ENCODE measurements around the gene MMP23B. TPM values are rescaled to one million over a fixed set of nuclear protein-coding genes. Genes with fewer than 3 reads are reported as not detected.

The MMP23B gene
- 18.3 to 71.4 TPM (median 68.7 TPM) in 3 replicates for total RNA-seq
- long read RNA-seq, transcript MMP23B-202 (7 exons, 1,309 nt) = minor isoform, 22 of 83 reads
- long read RNA-seq, transcript MMP23B-201 (8 exons, 1,326 nt) = major isoform, 30 of 83 reads
- long read RNA-seq, partial matches to known transcripts = 6 of 83 reads
- long read RNA-seq, other reads (novel, unspliced or antisense) = 24 of 83 reads

GRCh38 chr1:1631782-1632420 lies at the start of gene MMP23B:
Gene MMP23B, plus strand, starts transcription at chr1:1632173. Its CDS starts 46 bp downstream, at chr1:1632219.
- DNase-seq (ENCODE audit: low spot score) = peak; percentile 77
- peaks cover 2% of the 10 kb centered on the region for H3K36me3 Mint-ChIP-seq (ENCODE audit: low read depth)
- H3K27ac Mint-ChIP-seq (ENCODE audit: unreplicated experiment) = peak within 1 kb of the TSS; percentile 57
- no peak for TF ChIP-seq CTCF (IDR thresholded peaks at IDR 0.05)
- peak within 1 kb of the TSS; percentile 57 for H3K4me3 Mint-ChIP-seq (ENCODE audit: unreplicated experiment)
- H3K9me3 Mint-ChIP-seq (ENCODE audit: low read depth) = no peaks in the 10 kb centered on the region
- H3K27me3 Mint-ChIP-seq (ENCODE audit: low read depth) = no peaks in the 10 kb centered on the region
- no peaks in the 10 kb centered on the region for H3K4me1 Mint-ChIP-seq (ENCODE audit: low read depth)

GRCh38 chr1:1582585-1583346 lies 49.2 kb upstream of the MMP23B start:
- no peak overlapping the region for H3K4me3 Mint-ChIP-seq (ENCODE audit: unreplicated experiment)
- H3K27ac Mint-ChIP-seq (ENCODE audit: unreplicated experiment) = no peak overlapping the region
- H3K4me1 Mint-ChIP-seq (ENCODE audit: low read depth) = peaks cover 4% of the 10 kb centered on the region
- no peak for DNase-seq (ENCODE audit: low spot score)
- no peaks in the 10 kb centered on the region for H3K9me3 Mint-ChIP-seq (ENCODE audit: low read depth)
- peaks cover 20% of the 10 kb centered on the region for H3K27me3 Mint-ChIP-seq (ENCODE audit: low read depth)
- no peaks in the 10 kb centered on the region for H3K36me3 Mint-ChIP-seq (ENCODE audit: low read depth)
- TF ChIP-seq CTCF (IDR thresholded peaks at IDR 0.05) = no peak

GRCh38 chr1:1583347-1584010 lies 48.5 kb upstream of the MMP23B start:
- no peak for DNase-seq (ENCODE audit: low spot score)
- H3K9me3 Mint-ChIP-seq (ENCODE audit: low read depth) = no peaks in the 10 kb centered on the region
- peaks cover 20% of the 10 kb centered on the region for H3K27me3 Mint-ChIP-seq (ENCODE audit: low read depth)
- no peak overlapping the region for H3K4me3 Mint-ChIP-seq (ENCODE audit: unreplicated experiment)
- H3K27ac Mint-ChIP-seq (ENCODE audit: unreplicated experiment) = no peak overlapping the region
- no peaks in the 10 kb centered on the region for H3K36me3 Mint-ChIP-seq (ENCODE audit: low read depth)
- no peak for TF ChIP-seq CTCF (IDR thresholded peaks at IDR 0.05)
- peaks cover 4% of the 10 kb centered on the region for H3K4me1 Mint-ChIP-seq (ENCODE audit: low read depth)

GRCh38 chr1:1591452-1591851 lies 40.5 kb upstream of the MMP23B start:
- Mint-ChIP-seq H3K4me3 (ENCODE audit: unreplicated experiment) (no peak overlapping the region), H3K4me1 (ENCODE audit: low read depth) (no peaks in the 10 kb centered on the region), H3K27ac (ENCODE audit: unreplicated experiment) (no peak overlapping the region), H3K27me3 (ENCODE audit: low read depth) (no peaks in the 10 kb centered on the region), H3K36me3 (ENCODE audit: low read depth) (no peaks in the 10 kb centered on the region), H3K9me3 (ENCODE audit: low read depth) (no peaks in the 10 kb centered on the region)
- no peak for TF ChIP-seq CTCF (IDR thresholded peaks at IDR 0.05)
- DNase-seq (ENCODE audit: low spot score) = no peak
